Tibial artery (tissue), 4 donors: ENCODE results near the gene ARHGAP32.

Experiments used
- DNase-seq, 2 donors: peaks; one replicate each; pipeline ENCODE4 v3.0.0-alpha.2; 2019
- H3K27ac ChIP-seq, 2 donors: fragments of 200-600 bp; sonication (generic) in 1 of 2; 1 replicate in 1 of 2; 2 replicates in 1 of 2; pipeline ENCODE4 v1.5.1; 2018 to 2019; ENCODE audit warnings: mild to moderate bottlenecking in 1 of 2
- H3K27me3 ChIP-seq, 2 donors: fragments of 200-600 bp; sonication (generic) in 1 of 2; one replicate each; pipeline versions ENCODE4 v1.5.1 to v1.6.0; 2016 to 2019
- H3K36me3 ChIP-seq, 3 donors: fragments of 200-600 bp; sonication (generic) in 2 of 3; one replicate each; pipeline ENCODE4 v1.5.1; 2016 to 2019; ENCODE audit warnings: mild to moderate bottlenecking in 2 of 3
- H3K4me1 ChIP-seq, 4 donors: fragments of 200-600 bp; sonication (generic) in 2 of 4; 1 replicate in 3 of 4; 2 replicates in 1 of 4; pipeline ENCODE4 v1.5.1; 2016 to 2019
- H3K4me3 ChIP-seq, 2 donors: fragments of 200-600 bp; sonication (generic) in 1 of 2; 1 replicate in 1 of 2; 2 replicates in 1 of 2; pipeline ENCODE4 v1.5.1; 2018 to 2019; ENCODE audit warnings: mild to moderate bottlenecking in 2 of 2
- H3K9me3 ChIP-seq, 3 donors: fragments of 200-600 bp; sonication (generic) in 1 of 3; one replicate each; pipeline ENCODE4 v1.5.1; 2016 to 2019
- CTCF ChIP-seq, 2 experiments: fragments of 200-600 bp in 1 of 2; fragments of 450-650 bp in 1 of 2; IDR thresholded peaks; one replicate each; pipeline ENCODE4 v1.5.1; 2017 to 2019; ENCODE audit warnings: antibody characterized with exemption in 2 of 2, mild to moderate bottlenecking in 1 of 2, moderate library complexity in 1 of 2
- intact Hi-C: fragments of 100-400 bp; cut with DNase I; formaldehyde crosslinking; loops from one replicate; pipeline ENCODE4 v1.15.0; 2023; ENCODE audit warnings: low total_unique reads

ARHGAP32 gene

DNA sequence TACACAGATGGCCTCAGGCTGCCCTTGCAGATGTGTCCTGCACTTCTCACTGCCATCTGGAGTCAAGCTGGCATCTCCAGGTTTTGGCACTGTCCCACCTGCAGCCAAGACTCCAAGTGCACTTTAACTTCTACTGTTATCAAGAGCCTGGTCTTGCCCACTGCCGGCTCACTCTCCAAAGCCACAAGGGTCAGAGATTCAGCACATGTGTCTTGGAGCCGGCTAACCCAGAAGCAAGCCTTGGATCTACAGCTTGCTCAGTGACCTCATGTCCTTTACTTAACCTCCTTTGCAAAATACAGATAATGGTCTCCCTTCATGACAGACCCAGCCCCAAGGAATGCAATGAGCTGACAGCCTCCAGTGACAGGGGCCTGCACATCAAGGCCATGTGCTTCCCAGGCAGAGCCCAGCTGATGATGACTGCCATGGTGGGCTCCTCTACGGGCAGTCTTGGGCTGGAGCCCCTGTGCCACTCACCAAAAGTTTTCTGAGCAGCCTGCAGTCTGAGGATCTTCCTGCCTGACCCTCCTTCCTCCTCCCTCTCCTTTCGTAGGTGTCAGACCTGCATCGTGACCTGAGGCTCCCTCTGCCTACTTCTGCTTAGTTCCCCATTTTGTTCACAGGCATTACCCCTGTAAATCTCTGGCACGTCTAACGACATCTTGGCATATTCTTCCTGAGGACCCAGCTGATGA lies 258.5 kb downstream of the ARHGAP32 start:
- intact Hi-C loops, result no loop called here
- H3K4me3 ChIP-seq, result no peak overlapping the region
- H3K9me3 ChIP-seq, result no peaks in the 10 kb centered on the region
- H3K36me3 ChIP-seq, result no peaks in the 10 kb centered on the region
- H3K27ac ChIP-seq, result no peak overlapping the region
- TF ChIP-seq CTCF (IDR thresholded peaks at IDR 0.05), result no peak
- no peaks in the 10 kb centered on the region for H3K4me1 ChIP-seq
- DNase-seq, result no peak
- H3K27me3 ChIP-seq, result peaks cover 0 to 22% of the 10 kb centered on the region in 2 donors

- Histone ChIP-seq H3K36me3 (no peaks in the 10 kb centered on the region), H3K4me3 (no peak overlapping the region), H3K27ac (no peak overlapping the region), H3K27me3 (peaks cover 0 to 27% of the 10 kb centered on the region in 2 donors), H3K9me3 (no peaks in the 10 kb centered on the region), H3K4me1 (no peaks in the 10 kb centered on the region)
- intact Hi-C loops, result no loop called here
- no peak for TF ChIP-seq CTCF (IDR thresholded peaks at IDR 0.05)
- no peak for DNase-seq
Observed at GRCh38 chr11:128931668-128932067, 260.5 kb downstream of the ARHGAP32 start.

DNA sequence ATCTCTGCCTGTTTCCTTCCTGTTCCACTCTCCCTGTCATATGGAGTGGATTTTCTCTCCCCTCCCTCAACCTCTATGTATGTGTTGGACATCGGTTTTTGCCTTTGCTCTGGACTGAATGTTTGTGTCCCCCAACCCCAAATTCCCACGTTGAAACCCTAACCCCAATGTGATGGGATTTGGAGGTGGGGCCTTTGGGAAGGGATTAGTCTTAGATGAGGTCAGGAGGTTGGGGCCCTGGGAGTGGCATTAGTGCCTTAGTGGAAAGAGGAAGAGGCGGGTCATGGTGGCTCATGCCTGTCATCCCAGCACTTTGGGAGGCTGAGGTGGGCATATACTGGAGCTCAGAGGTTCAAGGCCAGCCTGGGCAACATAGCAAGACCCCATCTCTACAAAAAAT lies 261.1 kb downstream of the ARHGAP32 start:
- Histone ChIP-seq H3K36me3 (no peaks in the 10 kb centered on the region), H3K4me1 (no peaks in the 10 kb centered on the region), H3K4me3 (no peak overlapping the region), H3K27ac (no peak overlapping the region), H3K9me3 (no peaks in the 10 kb centered on the region), H3K27me3 (peaks cover 0 to 27% of the 10 kb centered on the region in 2 donors)
- TF ChIP-seq CTCF (IDR thresholded peaks at IDR 0.05), result no peak
- no peak for DNase-seq
- intact Hi-C loops, result no loop called here

- Histone ChIP-seq H3K36me3 (no peaks in the 10 kb centered on the region), H3K27me3 (peaks cover 0 to 27% of the 10 kb centered on the region in 2 donors), H3K9me3 (no peaks in the 10 kb centered on the region), H3K4me3 (no peak overlapping the region), H3K4me1 (no peaks in the 10 kb centered on the region), H3K27ac (no peak overlapping the region)
- TF ChIP-seq CTCF (IDR thresholded peaks at IDR 0.05), result no peak
- no peak for DNase-seq
- intact Hi-C loops, result no loop called here
Observed at GRCh38 chr11:128929991-128930390, 262.1 kb downstream of the ARHGAP32 start.

GRCh38 chr11:128929468-128929867 lies 262.7 kb downstream of the ARHGAP32 start:
- Histone ChIP-seq H3K27ac (no peak overlapping the region), H3K27me3 (peaks cover 0 to 27% of the 10 kb centered on the region in 2 donors), H3K4me1 (no peaks in the 10 kb centered on the region), H3K4me3 (no peak overlapping the region), H3K36me3 (no peaks in the 10 kb centered on the region), H3K9me3 (no peaks in the 10 kb centered on the region)
- intact Hi-C loops, result no loop called here
- DNase-seq, result peak in 1 of 2 donors; percentile 33
- no peak for TF ChIP-seq CTCF (IDR thresholded peaks at IDR 0.05)
